Neural progenitor cell (in vitro differentiated cells): Measurements from ENCODE around the gene CHD6.

Source experiments
- CTCF ChIP-seq: fragments of 200-600 bp; sonication (generic); IDR thresholded peaks from 2 replicates; pipeline ENCODE4 v1.5.1; 2017; ENCODE audit warnings: antibody characterized with exemption, mild to moderate bottlenecking
- EZH2 ChIP-seq: fragments of 200-600 bp; sonication (generic); IDR thresholded peaks from 2 replicates; pipeline ENCODE4 v1.6.1; 2017; ENCODE audit warnings: antibody characterized with exemption, mild to moderate bottlenecking, moderate library complexity
- EZH2phosphoT487 ChIP-seq: fragments of 200-600 bp; sonication (generic); IDR thresholded peaks from 2 replicates; pipeline ENCODE4 v1.6.1; 2017; ENCODE audit warnings: antibody characterized with exemption

GRCh38 chr20:41600926-41601631 is 17.1 kb downstream of the CHD6 start:
- TF ChIP-seq CTCF = no peak
- TF ChIP-seq EZH2 = no peak
- TF ChIP-seq EZH2phosphoT487 = no peak
